K562 (cell line): ENCODE results near the gene NRG2. TPM values are rescaled to one million over a fixed set of nuclear protein-coding genes. Genes with fewer than 3 reads are reported as not detected.

ENCODE experiments used
- BACH1 ChIP-seq: fragments of 200-800 bp; sonication (Bioruptor generic); IDR thresholded peaks from 2 replicates; pipeline ENCODE4 v1.6.1; 2016; ENCODE audit warnings: missing genetic modification characterization, missing compliant biosample characterization
- BDP1 ChIP-seq: IDR thresholded peaks from 3 replicates; pipeline ENCODE4 v1.6.1; 2011; ENCODE audit not compliant: insufficient read length, insufficient read depth
- CHCHD3 ChIP-seq: fragments of 250-450 bp; sonication (Bioruptor Pico); IDR thresholded peaks from 2 replicates; pipeline ENCODE4 v2.1.2; 2022; ENCODE audit warnings: mild to moderate bottlenecking
- COPS2 ChIP-seq: fragments of 450-650 bp; conservative IDR thresholded peaks from 2 replicates; pipeline ENCODE4 v1.6.1; 2016; ENCODE audit warnings: mild to moderate bottlenecking, moderate library complexity
- DNMT1 ChIP-seq: fragments of 450-650 bp; IDR thresholded peaks from 2 replicates; pipeline ENCODE4 v1.6.1; 2016; ENCODE audit warnings: antibody characterized with exemption, mild to moderate bottlenecking
- GTF2A2 ChIP-seq: IDR thresholded peaks from 2 replicates; pipeline ENCODE4 v1.6.1; 2016; ENCODE audit warnings: mild to moderate bottlenecking, missing genetic modification characterization, missing compliant biosample characterization
- HDGF ChIP-seq: fragments of 450-650 bp; IDR thresholded peaks from 2 replicates; pipeline ENCODE4 v1.6.1; 2016
- IFI16 ChIP-seq: fragments of 250-450 bp; sonication (Bioruptor Pico); IDR thresholded peaks from 2 replicates; pipeline ENCODE4 v2.1.2; 2022; ENCODE audit warnings: mild to moderate bottlenecking, inconsistent platforms
- KLF6 ChIP-seq: fragments of 250-450 bp; sonication (Bioruptor Pico); IDR thresholded peaks from 2 replicates; pipeline ENCODE4 v1.4.0; 2020; ENCODE audit warnings: mild to moderate bottlenecking, moderate library complexity, borderline replicate concordance
- LARP7 ChIP-seq: fragments of 450-650 bp; IDR thresholded peaks from 2 replicates; pipeline ENCODE4 v1.6.1; 2016
- LEF1 ChIP-seq: fragments of 450-650 bp; IDR thresholded peaks from 2 replicates; pipeline ENCODE4 v1.6.1; 2016; ENCODE audit warnings: mild to moderate bottlenecking
- MECOM ChIP-seq: fragments of 250-450 bp; sonication (Bioruptor Pico); IDR thresholded peaks from 2 replicates; pipeline ENCODE4 v1.8.0; 2022; ENCODE audit warnings: inconsistent platforms
- MIER1 ChIP-seq: fragments of 450-650 bp; IDR thresholded peaks from 2 replicates; pipeline ENCODE4 v1.6.1; 2016; ENCODE audit warnings: antibody characterized with exemption, mild to moderate bottlenecking, low read depth
- SNRNP70 ChIP-seq: fragments of 200-400 bp; formaldehyde crosslinking; optimal IDR thresholded peaks from 2 replicates; pipeline ENCODE3; 2017; ENCODE audit warnings: low read depth, low read length
- STAT5A ChIP-seq: IDR thresholded peaks from 2 replicates; pipeline ENCODE4 v1.6.1; 2012; ENCODE audit warnings: low read length, inconsistent platforms, borderline replicate concordance
- TGIF2 ChIP-seq: sonication (generic); formaldehyde crosslinking; IDR thresholded peaks from 2 replicates; pipeline ENCODE4 v1.8.1; 2022; ENCODE audit warnings: mild to moderate bottlenecking, missing genetic modification reagents, moderate library complexity
- XRCC5 ChIP-seq: fragments of 200-400 bp; formaldehyde crosslinking; IDR thresholded peaks from 2 replicates; pipeline ENCODE4 v1.6.1; 2017; ENCODE audit warnings: low read depth, mild to moderate bottlenecking, low read length
- ZFP30 ChIP-seq: fragments of 250-450 bp; sonication (Bioruptor Pico); IDR thresholded peaks from 2 replicates; pipeline ENCODE4 v1.8.0; 2022; ENCODE audit warnings: moderate library complexity, mild to moderate bottlenecking, inconsistent platforms, borderline replicate concordance
- ZFP36 ChIP-seq: fragments of 150-350 bp; IDR thresholded peaks from 2 replicates; pipeline ENCODE4 v1.6.1; 2018; ENCODE audit warnings: low read length, low read depth; ENCODE audit not compliant: partially characterized antibody
- ZNF407 ChIP-seq: fragments of 450-650 bp; IDR thresholded peaks from 2 replicates; pipeline ENCODE4 v1.6.1; 2016; ENCODE audit warnings: low read depth
- ZNF584 ChIP-seq: fragments of 200-800 bp; sonication (Bioruptor generic); IDR thresholded peaks from 2 replicates; pipeline ENCODE4 v1.6.1; 2016; ENCODE audit warnings: low read depth, mild to moderate bottlenecking, missing genetic modification characterization, missing compliant biosample characterization
- polyA plus RNA-seq, 8 experiments: library from polyadenylated mRNA; depleted of rRNA in 4 of 8; stranded (reverse) in 5 of 8; unstranded in 3 of 8; fragments of >200 nt; fragmentation: Nextera tagmentation in 2 of 8; fragmentation: Illumina TruSeq in 1 of 8; extraction: Ambion mirVana in 2 of 8; extraction: Trizol in 1 of 8; gene quantifications; 2 replicates each; pipeline versions ENCODE4 v1.2.1 to v1.2.3, GENCODE V29; 2011 to 2014; ENCODE audit warnings: inconsistent platforms in 1 of 8, missing spikeins in 1 of 8
- total RNA-seq, 7 experiments: library from RNA; depleted of rRNA in 6 of 7; stranded (reverse); fragments of >200 nt in 6 of 7; fragmentation: Illumina TruSeq in 2 of 7; extraction: Trizol in 2 of 7; gene quantifications; 2 replicates each; pipeline versions ENCODE4 v1.2.1 to v1.2.3, GENCODE V29; 2011 to 2021; ENCODE audit warnings: low replicate concordance in 1 of 7
- TF ChIP-seq, protein P1 (sequence below): fragments of 250-450 bp; sonication (Bioruptor Pico); IDR thresholded peaks from 2 replicates; pipeline ENCODE4 v1.5.0; 2022; ENCODE audit warnings: mild to moderate bottlenecking

The NRG2 gene
- total and polyA plus RNA-seq, 9 of the 15 experiments (the other 6 are each of a cell fraction or from before 2014, with no cell fraction given) = not detected

DNA sequence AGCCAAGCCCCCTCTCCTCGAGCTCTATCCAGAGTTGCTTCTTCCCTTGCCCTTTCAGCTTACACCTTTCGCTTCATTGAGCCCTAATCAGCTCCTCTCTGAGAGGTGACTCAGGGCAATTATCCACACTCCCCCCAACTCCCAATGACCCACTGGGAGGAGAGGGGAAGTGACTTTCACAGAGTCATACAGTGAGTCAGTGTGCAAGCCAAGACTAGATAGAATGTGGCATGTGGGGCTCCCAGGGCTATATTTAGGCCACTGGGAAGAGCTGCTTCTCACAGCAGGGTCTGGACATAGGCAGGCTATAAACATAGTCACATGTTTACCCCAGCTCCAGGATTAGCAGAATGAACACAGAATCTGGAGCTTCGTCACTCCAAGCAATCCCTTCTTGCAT lies 57.4 kb downstream of the NRG2 start (continued):
- TF ChIP-seq MECOM (CRISPR knock-in tag) = no peak
- TF ChIP-seq LEF1 = no peak
- TF ChIP-seq DNMT1 = no peak
- no peak for TF ChIP-seq ZNF407
- TF ChIP-seq MIER1 = no peak
- TF ChIP-seq SNRNP70 = no peak
- no peak for TF ChIP-seq TGIF2 (CRISPR knock-in tag)
- no peak for TF ChIP-seq GTF2A2
- no peak for TF ChIP-seq BDP1
- no peak for TF ChIP-seq HDGF
- no peak for TF ChIP-seq ZFP30
- TF ChIP-seq, protein P1, sequence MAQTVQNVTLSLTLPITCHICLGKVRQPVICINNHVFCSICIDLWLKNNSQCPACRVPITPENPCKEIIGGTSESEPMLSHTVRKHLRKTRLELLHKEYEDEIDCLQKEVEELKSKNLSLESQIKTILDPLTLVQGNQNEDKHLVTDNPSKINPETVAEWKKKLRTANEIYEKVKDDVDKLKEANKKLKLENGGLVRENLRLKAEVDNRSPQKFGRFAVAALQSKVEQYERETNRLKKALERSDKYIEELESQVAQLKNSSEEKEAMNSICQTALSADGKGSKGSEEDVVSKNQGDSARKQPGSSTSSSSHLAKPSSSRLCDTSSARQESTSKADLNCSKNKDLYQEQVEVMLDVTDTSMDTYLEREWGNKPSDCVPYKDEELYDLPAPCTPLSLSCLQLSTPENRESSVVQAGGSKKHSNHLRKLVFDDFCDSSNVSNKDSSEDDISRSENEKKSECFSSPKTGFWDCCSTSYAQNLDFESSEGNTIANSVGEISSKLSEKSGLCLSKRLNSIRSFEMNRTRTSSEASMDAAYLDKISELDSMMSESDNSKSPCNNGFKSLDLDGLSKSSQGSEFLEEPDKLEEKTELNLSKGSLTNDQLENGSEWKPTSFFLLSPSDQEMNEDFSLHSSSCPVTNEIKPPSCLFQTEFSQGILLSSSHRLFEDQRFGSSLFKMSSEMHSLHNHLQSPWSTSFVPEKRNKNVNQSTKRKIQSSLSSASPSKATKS (CRISPR knock-in tag) = no peak
- no peak for TF ChIP-seq IFI16 (CRISPR knock-in tag)
- TF ChIP-seq CHCHD3 (CRISPR knock-in tag) = no peak
- TF ChIP-seq XRCC5 = no peak
- no peak for TF ChIP-seq ZFP36
- TF ChIP-seq KLF6 = no peak
- no peak for TF ChIP-seq BACH1 (tag)
- no peak for TF ChIP-seq COPS2
- peak; percentile 59; the same call in 1 of the 2 replicates for TF ChIP-seq ZNF584 (CRISPR knock-in tag)
- TF ChIP-seq STAT5A = no peak
- TF ChIP-seq LARP7 = no peak
